ENCODE data around the gene ZBTB7C.
A peak's percentile ranks its signal among the peaks of the same experiment; 100 is the strongest.

The ZBTB7C gene

GRCh38 chr18:48163738-48164115, 245.5 kb downstream of the ZBTB7C start:
- TF ChIP-seq POLR2AphosphoS5 (IDR thresholded peaks at IDR 0.05; ENCODE audit: low read depth, low read length) (no peak), SIN3A (IDR thresholded peaks at IDR 0.05; ENCODE audit: borderline replicate concordance, insufficient read depth, low read length) (no peak), TAF1 (IDR thresholded peaks at IDR 0.05; ENCODE audit: borderline replicate concordance, insufficient read depth, low read length) (no peak), FOXP2 (optimal IDR thresholded peaks at IDR 0.05; ENCODE audit: borderline replicate concordance, extremely low read depth, extremely low read length, insufficient read depth) (no peak), REST (IDR thresholded peaks at IDR 0.05; ENCODE audit: insufficient read depth in 1 of 2, low read depth in 2 of 2, low read length in 2 of 2) (no peak)

DNA sequence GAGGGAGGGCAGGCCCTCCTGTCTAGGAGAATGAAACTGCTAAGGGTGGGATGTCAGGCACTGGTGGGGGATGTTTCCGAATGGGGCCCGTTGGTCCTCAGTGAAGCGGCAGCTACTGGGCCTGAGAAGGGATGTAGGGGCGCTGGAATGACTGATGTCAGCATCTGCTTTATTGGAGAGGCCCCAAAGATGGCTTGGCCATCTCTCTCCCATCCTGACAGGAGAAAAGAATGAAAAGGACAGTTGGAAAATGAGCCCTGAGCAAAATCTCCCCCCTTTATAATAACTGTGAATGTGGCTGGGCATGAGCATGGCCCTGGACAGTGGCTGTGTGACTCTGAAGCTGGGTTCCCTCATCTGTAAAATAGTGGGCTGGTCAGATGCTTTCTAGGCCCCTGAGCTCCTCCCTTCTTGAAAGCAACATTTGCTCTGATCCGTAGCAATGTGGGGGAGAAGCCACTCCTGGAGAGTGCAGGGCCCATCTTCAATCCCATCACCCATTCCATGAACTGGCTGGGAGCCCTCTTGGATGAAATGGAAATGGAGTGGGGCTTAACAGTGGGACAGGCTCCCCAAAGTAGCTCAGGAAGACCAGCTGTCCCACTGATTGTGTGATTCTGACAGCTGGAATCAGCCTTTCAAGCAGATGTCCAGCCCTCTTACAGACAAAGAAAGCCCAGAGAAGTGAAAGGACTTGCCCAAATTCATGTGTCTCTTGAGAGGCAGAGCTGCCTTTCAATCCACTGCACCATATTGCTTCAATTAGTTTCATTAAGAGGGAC, 246.0 kb downstream of the ZBTB7C start:
- TF ChIP-seq SIN3A (IDR thresholded peaks at IDR 0.05; ENCODE audit: borderline replicate concordance, insufficient read depth, low read length) (no peak), REST (IDR thresholded peaks at IDR 0.05; ENCODE audit: insufficient read depth in 1 of 2, low read depth in 2 of 2, low read length in 2 of 2) (no peak), POLR2AphosphoS5 (IDR thresholded peaks at IDR 0.05; ENCODE audit: low read depth, low read length) (no peak), FOXP2 (optimal IDR thresholded peaks at IDR 0.05; ENCODE audit: borderline replicate concordance, extremely low read depth, extremely low read length, insufficient read depth) (no peak), TAF1 (IDR thresholded peaks at IDR 0.05; ENCODE audit: borderline replicate concordance, insufficient read depth, low read length) (no peak)

- TF ChIP-seq FOXP2 (optimal IDR thresholded peaks at IDR 0.05; ENCODE audit: borderline replicate concordance, extremely low read depth, extremely low read length, insufficient read depth) (peak; percentile 20), REST (IDR thresholded peaks at IDR 0.05; ENCODE audit: insufficient read depth in 1 of 2, low read depth in 2 of 2, low read length in 2 of 2) (no peak)
Observed at GRCh38 chr18:48161911-48162698, 247.1 kb downstream of the ZBTB7C start.

DNA sequence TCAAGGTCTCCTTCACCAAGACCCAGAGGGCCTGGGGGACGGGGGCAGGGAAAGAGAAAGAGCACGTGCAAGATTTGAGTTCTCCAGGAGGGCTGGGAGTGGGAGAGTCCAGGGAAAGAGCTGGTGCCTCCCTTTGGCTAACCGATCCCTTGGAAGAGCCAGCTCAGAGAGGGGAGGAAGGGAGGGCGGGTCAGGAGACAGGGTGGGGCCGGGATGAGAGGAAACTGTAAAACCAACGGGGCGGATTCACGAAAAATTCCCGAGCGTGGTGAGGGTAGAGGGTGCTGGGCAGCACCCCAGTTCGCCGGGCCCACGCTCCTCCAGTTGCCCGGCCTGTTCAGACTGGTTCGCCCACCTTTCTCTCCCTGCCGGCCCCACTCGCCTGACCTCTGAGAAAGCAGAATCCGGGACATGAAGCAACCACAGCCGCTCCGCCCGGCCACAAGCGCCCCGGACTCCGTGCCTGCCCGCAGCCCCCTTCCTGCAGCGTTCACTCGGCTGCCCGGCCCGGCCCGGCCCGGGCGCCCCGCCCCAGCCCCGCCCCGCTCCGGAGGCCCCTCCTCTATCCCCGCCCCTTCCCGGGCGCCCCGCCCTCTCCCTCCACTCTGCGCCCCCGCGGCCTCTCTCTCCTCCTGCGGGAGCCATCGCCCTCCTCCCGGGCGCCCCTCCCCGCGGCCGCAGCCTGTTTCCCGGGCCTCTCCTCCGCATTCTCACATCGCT, 247.8 kb downstream of the ZBTB7C start:
- TF ChIP-seq POLR2AphosphoS5 (IDR thresholded peaks at IDR 0.05; ENCODE audit: low read depth, low read length) (peak; percentile 90), TAF1 (IDR thresholded peaks at IDR 0.05; ENCODE audit: borderline replicate concordance, insufficient read depth, low read length) (peak; percentile 44; the same call in 1 of the 2 replicates), REST (IDR thresholded peaks at IDR 0.05; ENCODE audit: insufficient read depth in 1 of 2, low read depth in 2 of 2, low read length in 2 of 2) (no peak), SIN3A (IDR thresholded peaks at IDR 0.05; ENCODE audit: borderline replicate concordance, insufficient read depth, low read length) (no peak)
